Glomerular endothelial cell (primary cell): ENCODE measurements around the gene CELSR3. TPM values are rescaled to one million over a fixed set of nuclear protein-coding genes. Genes with fewer than 3 reads are reported as not detected.

ENCODE experiments used
- DNase-seq: peaks from one replicate; pipeline ENCODE4 v3.0.0-alpha.2; 2011; ENCODE audit warnings: low read depth, low spot score; ENCODE audit errors: extremely low read depth
- total RNA-seq: library from RNA; depleted of rRNA; stranded (reverse); fragments of >200 nt; gene quantifications from 2 replicates; pipeline ENCODE4 v1.2.3, GENCODE V29; 2015

Gene CELSR3
- total RNA-seq, 1 donor from 2014 or later, result 2.2 TPM

DNA sequence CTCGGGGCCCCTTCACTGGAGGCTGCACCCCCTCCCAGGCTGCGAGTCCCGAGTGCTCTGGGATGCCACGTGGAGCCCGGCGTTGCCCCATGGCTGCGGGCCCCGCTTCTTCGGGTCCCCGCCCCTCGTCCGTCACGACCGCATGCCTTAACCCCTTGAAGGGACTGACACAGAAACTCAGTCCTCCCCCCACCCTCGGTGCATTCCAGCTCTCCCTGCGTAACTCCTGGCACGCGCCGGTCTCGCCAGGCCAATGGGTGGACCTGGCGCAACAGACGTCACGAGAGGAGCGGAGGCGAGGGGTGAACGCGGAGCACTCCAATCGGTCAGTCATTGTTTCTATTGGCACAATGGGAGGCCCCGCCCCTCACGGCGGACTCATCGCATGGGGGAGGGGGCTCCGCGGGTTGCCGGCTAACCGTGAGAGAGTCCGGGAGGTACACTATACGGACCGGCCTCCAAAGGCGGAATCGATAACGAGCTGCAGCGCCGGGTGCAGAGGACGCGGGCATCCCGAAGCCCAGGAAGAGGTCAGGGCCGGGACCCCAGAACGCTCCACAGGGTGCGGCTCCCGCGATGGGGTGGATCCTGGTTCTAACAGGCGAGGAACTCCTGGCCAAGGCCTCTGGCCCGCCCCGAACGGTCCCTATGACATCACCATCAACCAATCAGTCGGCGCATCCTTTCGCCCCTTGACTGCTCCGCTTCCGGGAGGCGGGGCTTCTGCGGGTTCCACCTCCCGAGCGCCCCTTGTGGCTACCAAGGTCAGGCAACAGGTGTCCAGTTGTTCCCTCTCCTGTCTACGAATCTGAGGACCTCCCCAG, 1.0 kb upstream of the CELSR3 start:
- peak; percentile 77 for DNase-seq

DNA sequence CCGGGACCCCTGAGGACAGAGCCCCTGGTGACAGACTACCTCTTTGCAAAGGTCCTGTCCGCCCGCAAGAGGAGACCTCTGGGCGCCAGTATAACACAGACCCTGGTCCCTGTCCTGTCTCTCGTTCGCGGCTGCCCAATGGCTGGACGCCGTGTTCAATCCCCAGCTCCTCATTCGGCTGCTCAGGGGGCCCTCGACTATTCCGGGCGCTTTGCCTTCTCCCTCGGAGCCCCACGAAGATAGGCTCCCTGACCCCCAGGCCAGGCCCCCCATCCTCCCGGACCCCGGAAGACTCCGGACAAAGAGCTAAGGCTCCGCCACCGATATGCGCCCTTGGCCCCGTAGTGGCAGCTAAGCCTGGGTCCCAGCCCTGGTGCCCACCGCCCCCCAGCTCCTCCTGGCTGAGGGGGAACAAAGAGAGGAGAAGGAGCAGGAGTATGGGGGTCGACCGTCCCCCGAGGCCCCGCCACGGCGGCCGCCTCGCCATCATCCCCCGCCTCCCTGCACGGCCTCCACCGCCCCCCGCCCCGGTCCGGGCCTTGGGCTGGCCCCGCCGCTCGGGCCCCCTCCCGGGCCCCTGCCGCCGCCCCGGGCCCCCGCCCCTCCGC, 437 bp downstream of the CELSR3 start:
- no peak for DNase-seq

DNA sequence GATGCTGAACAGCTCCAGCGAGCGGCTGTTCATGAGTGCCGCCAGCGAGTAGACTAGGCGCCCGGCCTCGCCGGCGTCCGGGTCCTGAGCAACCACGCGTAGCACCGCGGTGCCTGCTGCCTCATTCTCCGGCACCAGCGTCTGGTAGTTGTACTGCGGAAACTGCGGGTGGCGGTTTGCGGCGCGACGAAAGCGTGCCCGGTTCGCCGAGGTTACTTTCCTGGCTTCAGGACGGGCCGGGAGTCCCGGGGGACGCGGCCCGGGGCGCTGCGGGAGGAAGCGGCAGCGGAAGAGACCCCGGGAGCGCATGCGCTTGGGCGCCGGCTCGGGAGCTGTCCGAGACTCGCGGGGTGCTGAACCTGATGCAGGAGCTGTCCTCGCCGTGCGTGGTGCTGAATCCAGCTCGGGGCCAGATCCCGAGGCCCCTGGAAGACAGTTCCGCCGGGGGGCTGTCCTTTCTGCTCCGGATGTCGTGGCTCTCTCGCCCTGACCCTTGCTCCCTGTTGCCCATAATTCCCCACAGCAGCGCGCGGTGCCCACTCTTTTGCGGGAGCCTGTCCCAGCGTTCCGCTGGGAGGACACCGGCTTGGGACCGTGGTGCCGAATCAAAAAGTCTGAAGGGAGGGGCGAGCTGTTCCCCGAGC, 1.1 kb downstream of the CELSR3 start:
- no peak for DNase-seq

DNA sequence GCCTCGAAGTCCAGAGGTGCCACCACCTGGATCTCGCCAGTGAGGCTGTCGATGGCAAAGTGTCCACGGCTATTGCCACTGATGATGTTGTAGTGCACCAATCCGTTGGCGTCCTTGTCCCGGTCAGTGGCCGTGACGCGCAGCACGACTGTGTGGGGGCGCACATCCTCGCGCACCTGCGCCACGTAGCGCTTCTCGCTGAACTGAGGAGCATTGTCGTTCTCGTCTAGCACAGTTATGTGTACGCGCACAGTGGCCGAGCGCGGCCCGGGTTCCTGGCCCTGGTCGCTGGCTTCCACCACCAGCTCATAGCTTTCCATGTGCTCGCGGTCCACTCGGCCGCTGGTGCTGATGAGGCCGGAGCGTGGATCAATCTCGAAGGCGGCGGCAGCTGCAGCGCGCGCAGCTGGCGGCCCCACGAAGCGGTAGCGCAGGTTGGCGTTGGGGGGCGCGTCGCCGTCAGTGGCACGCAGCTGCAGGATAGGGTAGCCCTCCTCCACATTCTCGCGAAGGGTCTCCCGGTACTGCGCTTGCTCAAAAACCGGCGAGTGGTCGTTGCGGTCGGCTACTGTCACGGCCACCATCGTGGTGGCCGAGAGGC, 1.8 kb downstream of the CELSR3 start:
- no peak for DNase-seq

DNA sequence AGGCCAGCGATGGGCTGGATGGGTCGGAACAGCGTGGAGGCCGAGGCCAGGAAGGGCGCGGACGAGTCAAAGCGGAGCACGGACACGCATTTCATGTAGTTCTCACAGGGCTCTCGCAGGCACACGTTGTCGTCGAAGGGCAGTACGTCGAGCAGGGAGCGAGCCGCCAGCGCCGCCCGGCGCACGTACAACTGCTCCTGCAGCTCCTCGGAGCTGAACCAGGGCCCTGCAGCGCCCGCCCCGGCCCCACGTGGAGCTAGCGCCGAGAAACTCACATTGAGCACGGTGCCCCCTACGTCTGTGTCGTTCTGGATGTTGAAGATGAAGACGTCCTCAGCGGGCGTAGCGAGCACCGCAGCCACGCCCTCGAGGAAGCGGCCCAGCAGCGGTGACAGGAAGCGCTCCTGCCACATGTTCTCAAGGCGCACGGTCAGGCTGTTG, 5.8 kb downstream of the CELSR3 start:
- no peak for DNase-seq

DNA sequence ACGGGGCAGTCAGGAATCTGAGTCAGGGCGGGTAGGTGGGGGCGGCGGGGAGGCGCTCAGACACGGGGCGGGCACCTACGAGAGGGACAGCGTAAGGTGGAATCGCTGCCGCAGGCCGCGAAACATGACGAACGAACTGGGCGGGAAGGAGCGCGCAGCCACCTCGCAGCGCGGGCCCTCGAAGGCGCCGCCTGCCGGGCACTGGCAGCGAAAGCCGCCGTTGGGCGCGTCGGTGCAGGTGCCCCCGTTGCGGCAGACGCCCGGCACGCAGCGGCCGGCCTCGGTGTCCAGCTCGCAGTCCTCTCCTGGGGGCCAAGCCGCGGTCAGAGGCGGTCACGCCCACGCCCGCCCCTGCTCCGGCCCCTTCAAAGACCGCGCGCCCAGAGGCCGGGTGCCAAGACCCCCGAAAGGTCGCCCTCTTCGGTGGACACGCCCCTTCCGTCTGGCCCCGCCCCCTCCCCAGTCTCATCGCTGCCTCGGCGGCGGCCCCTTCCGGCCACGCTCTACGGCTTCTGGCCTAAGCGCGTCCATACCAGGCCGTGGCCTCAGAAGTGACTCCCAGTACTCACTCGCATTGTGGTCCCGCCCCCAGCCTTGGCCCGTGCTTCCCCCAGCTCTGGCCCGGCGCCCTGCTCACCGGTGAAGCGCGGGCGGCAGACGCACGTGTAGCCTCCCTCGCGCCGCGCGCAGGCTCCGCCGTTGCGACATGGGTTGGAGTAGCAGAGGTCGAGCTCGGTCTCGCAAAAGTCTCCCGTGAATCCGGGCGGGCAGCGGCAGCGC, 6.4 kb downstream of the CELSR3 start:
- DNase-seq, result no peak

DNA sequence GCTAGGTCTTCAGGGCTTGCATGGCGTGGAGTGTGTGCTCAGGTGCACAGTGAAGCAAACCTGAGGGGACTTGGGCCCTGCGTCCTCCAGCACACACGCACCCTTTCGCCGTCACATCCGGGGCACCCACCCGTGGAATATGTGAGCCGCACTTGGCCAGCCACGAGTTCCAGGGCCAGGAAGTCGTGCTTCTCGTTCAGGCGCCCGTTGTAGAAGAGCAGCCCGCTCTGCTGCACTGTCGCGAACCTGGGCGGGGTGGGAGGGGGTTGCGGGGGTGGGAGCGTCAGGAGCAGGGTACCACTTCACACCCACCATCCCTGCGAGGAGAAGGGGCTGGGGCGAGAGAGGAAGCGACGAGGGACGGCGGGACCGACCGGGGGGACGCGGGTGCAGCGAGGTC, 7.1 kb downstream of the CELSR3 start:
- DNase-seq, result no peak

DNA sequence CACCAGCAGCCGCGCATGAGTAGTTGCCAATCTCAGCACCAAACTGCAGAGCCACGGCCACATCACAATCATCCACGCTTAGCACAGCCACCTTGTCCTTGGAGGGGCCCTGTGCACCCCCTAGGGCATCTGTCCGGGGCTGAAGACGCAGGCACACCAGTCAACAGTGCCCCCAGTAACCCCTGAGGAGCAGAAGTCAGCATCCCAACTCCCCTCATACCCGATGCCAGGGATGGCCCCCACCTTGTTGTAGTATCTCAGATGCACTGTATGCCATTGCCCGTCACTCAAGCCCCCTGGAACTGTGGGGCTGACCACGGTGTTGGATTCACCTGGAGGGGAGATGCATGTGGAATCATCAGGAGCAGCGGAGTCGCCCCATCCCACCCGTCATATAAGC, 7.6 kb downstream of the CELSR3 start:
- DNase-seq, result no peak

DNA sequence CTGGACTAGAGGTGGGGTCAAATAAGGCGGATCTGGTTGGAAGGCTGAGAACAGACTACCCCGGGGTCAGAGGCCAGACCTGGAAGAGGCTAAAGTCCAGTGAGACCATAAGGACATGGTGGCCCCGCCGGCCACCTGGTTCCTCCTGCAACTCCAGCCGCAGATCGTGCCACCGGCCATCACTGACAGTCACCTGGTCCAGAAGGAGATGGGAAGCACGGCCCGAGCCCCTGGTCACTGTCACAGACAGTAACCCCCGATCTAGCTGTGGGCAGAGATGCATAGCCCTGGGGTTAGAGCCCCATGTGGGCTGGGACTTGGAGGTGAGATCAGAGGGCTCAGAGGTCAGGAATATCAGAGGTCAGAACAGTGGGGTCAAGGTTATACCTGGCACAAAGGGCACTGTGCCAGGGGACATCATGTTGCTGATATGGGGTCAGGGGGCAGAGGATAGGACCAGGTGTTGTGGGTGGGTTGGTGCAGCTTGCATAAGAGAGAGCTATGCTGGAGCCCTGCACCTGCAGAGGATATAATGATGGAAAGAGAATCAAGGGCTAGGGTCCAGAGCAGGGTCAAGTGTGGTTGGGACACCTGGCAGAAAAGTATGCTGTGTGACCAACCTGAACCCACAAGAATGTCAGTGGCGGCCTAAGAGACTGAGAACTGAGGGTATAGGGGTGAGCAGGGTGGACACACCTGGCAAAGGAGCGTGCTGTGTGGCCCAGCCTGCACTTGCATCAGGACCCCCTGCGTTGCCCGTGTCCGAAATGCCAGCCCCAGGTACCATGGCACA, 9.6 kb downstream of the CELSR3 start:
- DNase-seq, result no peak

DNA sequence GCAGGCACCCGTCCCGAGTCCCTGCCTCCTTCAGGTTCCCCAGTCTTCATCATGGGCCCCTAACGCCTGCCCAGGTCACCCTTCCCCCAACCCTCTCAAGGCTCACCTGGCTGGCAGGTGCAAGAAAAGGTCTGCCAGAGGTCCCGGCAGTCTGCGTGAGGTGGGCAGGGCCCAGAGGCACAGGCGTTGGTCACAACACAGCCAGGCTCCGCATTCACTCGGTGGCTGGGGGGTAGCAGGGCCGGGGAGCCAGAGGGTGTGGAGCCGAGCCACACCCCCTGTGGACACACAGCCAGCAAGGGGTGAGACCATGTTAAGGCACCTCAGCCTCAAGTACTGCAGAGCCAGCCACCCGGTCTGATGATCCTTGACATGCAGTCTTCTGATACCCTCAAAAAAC, 10.9 kb downstream of the CELSR3 start:
- no peak for DNase-seq

DNA sequence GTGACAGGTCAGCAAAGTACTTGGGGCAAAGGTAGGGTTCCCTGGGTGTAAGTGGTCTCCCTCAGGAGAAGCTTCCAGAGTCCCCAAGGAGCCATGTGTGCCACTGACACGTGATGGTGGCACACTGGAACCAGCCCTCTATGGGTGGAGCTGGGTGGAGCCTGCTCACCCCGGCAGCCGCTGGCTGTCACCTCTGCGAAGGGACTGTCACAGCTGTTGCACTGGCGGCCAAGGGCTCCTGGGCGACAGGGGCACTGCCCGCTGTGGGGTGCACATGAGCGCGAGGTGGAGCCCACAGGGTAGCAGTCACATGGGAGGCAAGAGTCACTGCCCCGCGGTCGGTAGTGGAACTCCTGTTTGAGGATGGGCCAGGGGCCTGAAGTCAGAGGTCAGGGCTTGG, 12.0 kb downstream of the CELSR3 start:
- DNase-seq, result no peak

DNA sequence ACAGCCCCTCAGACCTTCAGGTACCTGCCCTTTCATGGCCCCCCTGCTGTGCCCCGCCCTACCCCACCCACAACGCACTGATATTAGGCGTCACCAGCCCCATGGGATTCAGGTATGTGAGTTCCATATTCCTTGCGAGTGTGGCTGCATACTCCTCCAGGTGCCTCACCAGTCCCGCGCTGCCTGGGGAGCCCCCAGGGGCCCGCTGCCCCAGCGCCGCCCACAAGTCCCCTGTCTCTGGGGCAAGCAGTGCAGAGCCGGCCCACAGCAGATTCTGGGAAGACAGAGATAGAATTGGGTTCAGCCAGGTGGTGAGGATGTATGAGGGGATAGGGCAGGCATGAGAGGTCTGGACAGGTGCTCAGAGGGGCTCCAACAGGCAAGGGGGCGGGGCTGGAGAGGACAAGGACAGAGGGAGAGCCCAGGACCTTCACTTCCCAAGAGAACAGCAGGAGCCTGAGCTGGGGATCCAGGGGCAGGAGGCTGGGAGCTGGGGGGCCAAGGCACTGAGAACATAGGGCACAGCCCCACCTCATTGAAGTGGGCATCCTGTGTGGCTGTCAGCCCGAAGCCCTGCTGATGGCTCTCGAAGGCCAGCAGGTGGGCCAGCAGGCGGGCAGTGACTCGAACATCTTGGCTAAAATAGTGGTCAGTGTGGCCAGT, 14.4 kb downstream of the CELSR3 start:
- no peak for DNase-seq

DNA sequence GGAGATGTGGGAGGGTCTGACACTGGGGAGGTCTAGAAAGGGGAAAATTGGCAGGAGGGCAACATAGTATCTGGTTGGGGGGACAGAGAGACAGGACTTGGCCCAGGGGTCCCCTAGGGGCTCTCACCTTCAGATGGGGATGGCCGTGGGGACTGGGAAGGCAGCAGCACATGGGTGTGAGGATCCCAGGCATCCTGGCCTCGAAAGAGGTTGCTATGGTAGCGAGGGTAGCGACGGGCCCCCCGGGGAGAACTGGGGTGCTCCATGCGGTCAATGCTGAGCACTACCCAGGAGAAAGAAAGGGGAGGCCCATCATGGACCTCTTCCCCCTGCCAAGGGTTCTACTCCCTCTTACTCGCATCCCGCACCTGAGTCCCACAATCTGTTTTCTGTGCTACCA, 15.0 kb downstream of the CELSR3 start:
- DNase-seq, result no peak

DNA sequence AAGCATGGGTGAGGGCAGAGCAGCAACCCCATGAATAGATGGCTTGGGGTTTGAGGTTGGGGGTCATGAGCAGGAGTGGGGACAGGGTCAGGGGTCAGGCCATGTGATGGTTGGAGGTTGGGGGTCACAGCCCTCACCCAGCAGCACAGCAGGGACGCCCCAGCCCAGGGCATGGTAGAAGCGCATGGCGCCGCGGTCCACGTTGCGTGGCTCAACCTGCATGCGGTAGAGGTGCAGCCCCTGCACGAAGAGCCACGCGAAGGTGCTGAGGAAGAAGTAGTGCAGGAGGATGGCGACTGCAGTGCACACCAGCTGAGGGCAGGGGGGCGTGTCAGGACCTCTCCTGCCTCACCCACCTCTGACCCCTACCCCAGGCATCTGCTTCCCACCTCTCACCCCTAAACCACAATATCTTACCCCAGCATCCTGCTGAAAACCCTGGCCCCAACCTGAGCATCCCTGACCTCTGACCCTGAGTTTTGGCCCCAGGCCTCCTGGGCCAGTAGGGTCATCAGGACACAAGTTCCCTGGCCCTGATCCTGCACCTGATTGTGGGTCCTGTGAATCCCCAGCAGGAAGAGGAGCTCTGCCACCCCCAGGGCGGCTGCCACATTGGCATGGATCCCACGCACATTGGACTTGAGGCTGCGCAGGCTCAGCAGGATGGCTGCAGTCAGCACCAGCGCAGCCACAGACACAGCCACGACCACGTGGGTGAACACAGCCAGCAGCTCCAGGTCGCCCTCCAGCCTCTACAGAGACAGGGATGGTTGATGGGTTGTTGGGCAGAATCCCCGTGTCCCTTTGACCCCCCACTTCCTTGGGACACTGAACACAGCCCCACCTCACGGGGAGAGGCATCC, 17.6 kb downstream of the CELSR3 start:
- no peak for DNase-seq

DNA sequence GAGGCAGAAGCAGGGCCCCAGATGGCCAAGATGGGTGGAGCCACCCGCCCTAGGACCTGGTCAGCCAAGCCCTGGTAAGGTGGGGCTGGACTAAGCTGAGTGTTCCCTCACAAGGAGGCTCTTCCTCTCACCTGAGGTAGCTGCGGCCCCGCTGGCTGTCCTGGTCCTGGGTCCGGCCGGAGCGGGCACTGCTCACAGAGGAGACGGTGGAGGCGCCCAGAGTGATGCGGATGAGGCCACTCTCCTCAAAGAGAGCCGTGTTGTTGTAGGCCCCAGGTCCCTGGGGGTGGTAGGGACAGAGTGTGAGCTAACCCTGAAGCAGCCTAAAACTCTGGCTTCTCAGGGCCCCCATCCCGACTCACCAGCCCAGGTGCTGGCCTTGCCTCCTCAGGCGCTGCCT, 20.1 kb downstream of the CELSR3 start:
- no peak for DNase-seq

DNA sequence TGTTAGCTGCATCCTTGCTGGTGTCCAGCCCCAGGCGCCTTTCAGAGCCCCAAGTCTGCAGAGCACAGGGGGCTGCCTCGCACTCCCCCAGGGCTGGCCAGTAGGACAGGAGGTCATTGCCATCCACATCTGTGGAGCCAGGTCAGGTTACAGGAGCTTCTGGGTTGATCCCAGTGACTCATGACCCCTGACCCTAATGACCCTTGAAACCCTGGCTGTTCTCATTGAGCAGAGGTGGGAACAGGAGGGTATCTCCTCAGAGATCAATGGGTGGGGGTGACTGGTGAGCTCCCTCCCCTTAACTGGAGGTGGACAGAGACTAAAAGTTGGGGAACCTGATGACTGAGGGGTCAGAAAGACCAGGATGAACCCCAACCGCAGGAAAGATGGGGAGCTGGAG, 21.3 kb downstream of the CELSR3 start:
- no peak for DNase-seq

DNA sequence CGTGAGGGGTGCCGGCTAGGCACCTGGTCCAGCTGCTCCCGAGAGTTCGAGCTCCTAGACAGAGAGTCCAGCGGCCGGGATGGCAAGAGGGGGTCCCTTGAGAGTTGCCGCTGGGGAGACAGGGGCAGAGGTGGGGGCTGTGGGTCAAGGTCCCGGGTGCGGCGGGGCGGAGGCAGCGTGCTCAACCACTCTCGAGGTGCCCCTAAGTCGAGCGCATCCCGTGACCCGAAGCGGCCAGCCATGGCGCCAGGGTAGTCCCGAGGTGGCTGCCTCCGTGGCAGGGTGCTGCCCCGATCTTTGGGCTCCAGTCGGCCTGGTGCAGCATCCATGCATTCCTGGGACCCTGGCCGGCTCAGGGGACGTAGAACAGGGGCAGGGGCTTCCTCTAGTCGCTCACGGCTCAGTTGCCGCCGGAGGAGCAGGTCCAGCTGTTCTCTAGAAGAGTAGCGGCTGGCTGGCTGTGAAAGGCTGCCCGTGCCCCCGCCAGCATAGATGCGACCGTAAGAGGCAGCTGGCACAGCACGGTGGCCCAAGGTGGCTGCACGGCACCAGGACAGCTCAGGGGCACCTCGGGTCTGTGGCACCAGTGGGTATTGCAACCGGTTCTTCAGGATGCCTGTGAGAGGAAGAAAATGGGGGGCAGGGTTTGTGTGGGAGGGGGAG, 22.6 kb downstream of the CELSR3 start:
- DNase-seq, result no peak

DNA sequence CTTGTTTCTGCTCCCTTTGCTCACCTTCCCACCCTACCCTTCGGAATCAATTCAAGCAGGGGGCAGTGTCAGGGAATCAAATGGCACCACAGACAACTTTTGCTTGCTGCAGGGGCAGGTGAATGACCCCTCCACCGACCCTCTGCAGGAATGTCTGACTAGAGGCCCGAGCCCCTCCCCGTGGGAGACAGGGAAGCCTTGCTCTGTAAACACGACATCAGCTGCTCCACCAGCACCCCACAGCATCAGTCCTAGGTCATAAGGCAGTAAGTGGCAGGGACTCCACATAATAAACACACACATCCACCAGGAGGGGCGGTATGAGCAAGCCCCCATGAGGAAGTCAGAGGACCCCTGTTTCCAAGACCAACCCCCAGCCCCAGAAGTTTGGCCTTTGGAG, 25.4 kb downstream of the CELSR3 start:
- DNase-seq, result no peak
